HG02763 (cell line): Measurements from ENCODE around the gene STX8.

Experiments used
- ATAC-seq: cut with Tn5 transposase; IDR thresholded peaks from one replicate; pipeline ENCODE4 v1.9.1; 2021; ENCODE audit warnings: mild to moderate bottlenecking, moderate library complexity; ENCODE audit not compliant: unreplicated experiment

Gene STX8

DNA sequence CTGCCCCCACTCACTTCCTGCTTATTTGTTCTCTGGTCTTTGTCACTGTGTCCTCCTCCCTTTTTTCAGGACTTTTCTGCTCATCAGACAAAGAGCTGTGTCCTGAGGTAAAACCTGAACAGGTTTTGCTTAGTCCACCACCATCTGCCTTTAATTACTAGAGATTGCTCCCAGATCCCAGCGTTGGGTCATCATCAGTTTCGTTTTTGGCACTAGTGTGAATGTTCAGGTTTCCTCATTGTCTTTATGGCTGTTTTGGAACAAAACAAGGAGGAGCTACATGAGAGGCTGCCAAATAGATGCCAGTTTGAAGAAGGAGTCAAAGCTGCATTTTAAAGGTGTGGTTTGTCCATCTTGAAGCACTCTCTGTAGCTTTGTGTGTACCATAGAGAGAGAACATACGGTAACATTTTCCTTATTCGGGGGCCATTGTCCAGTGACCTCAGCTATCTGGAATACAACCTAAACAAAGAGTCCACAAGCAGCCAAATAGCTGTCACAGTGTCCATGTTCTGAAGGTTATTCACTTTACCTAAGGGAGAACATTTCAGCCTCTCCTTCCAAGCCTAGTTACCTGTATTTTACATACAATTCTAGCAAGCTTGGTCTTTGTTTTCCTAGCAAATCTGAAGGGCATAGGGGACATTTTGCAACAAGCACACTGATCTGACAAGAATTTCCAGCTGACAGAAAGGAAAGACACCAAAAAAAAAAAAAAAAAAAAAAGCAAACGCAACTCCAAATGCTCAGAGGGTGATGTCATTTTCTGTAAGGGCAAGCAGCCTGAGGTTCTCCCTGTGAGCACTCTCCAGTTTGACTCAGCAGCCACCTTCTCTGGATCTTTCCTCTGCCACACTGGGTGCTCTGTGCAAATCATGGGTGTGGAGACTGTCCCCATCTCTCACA lies 358.2 kb downstream of the STX8 start:
- ATAC-seq, result no peak

DNA sequence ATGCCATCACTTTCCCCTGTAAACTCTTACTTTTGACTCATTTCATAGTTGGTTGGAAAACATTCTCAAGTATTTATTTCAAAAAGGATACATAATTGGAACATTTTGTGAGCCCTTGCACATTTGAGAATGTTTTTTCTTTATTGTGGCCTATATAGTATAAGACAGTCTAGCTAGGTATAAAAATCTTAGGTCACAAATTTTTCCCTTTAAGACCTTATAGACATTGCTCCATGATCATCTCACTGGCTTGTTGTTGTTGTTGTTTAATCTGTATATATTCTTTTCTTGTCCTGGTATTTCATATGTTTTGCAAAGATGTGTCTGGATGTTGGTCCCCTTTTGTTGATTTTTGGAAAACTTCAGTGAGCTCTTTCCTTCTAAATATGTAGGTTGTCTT lies 360.2 kb downstream of the STX8 start:
- ATAC-seq, result no peak

DNA sequence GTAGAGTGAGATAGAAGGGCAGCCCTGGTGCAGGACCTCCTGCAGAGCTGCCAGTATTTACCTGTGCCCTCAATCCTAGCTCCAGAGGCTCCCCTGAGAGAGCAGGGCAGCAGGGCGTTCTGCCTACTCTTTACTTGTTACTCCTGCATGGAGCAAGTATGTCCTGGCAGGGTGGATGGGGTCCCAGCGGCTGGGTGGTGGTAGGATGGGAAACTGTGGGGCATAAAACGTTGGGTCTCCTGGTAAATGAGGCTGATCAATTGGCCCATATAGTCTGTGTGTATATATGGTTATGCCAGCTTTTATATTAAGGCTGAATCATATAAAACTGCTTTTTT lies 362.3 kb downstream of the STX8 start:
- no peak for ATAC-seq

DNA sequence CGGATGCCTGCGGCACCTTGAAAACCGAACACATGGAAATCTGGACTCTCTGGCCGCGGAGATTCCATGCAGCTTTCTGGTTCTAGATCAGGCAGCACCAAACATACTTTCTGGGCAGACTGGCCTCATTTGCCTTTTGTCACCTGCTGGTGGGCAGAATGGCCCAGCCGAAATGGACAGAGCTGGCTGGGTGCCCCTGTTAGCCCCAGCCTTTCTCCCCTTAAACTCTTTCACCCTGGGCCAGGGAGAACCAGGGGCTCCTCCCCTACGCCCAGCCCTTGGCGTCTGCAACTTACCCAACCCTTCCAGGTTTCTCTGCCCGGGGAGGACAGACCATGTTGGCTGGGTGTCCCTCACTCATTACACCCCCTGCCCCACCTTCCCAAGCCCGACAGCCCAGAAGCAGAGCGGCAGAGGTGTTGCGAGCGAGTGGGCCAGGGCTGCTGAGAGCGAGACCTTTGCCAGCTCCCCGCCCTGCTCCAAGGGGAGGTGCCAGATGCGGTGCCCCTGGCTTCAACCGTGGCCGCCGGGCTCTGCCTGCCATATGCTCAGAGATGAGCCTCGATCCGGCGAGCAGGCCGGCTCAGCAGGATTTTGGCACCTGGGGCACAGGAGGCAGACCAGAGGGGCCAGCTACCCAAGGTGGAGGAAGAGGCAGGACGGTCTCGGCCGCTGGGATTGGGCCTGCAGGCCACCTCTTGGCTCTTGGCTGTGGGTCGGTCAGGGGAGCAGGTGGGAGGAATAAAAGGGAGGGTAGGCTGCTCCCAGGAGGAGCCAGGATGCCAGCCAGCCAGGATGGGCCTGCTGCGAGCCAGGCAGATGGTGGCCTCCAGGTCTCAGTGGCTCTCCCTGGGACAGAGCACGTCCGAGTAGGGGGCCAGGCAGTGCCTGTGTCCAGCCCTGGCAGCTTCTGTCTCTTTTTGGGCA lies 363.0 kb downstream of the STX8 start:
- no peak for ATAC-seq

DNA sequence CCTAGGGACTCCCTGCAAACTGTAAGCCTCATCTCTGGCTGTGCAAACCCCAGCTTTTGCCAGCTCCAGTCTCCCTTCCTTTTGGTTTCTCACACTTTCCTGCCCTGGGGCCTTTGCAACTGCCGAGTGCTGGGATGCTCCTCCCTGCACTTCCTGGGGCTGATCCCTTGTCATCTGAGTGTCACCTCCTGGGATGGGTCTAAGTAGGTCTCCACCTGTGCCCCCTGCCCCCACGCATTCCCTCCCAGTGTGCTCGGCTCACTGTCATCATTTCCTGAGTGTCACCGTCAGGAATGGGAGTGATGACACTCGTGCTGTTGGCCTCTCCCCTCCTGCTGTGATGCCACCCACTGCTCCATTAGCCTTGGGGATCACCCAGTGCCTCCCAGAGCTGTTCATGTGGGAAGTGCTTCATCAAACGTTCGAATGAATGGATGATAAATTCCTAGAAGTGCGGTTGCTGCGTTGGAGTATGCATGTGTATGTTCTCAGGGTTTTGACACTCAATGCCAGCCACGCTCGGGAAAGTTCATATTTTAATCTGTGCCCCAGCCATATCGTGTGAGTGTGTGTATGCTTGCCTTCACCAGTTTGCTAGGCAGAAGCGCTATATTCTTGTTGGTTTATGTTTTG lies 364.4 kb downstream of the STX8 start:
- ATAC-seq, result no peak

DNA sequence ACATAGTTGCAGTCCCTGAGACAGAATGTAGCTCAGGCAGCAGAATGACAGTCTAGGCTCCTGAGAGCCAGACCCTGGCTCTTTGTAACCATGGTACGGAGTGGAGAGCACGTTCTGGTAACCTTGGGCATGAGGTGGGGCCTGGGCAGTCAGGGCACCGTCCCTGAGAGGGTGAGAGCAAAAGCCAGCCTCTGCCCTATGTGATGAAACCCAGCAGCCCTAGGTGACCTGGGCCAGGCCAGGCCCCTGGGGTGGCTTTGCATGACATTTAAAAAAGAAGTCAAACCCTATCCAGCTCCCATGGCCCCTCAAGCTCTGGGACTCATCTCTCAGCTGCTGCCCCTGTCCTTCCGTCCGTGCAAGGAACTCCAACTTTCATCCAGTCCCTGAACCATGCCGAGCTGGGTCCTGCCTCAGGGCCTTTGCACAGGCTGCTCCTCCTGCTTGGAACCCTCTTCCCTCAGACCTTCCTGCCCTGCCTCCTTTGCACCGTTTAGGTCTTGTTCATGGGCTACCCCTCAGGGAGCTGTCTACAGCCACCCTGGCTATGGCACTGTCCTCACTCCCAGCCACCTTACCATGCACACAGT lies 365.7 kb downstream of the STX8 start:
- no peak for ATAC-seq

DNA sequence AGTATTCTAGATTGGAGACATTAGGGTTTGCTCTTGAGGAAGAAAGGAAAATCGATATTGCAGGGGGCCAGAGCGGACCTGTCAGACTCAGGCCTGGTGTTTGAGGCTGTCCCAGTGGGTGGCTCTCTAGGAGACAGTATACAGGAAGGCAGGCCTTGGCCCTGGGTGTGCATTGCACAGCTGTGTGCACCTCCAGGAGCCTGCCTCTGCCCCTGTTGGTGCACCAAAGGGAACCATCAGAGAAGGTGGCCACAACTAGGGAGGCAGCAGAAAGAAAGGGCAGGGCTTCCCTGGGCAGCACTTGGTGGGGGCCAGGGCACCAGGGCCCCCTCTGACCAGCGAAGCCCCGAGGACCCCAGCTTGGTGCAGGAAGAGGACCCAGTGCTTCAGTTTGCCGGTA lies 366.3 kb downstream of the STX8 start:
- ATAC-seq, result no peak

DNA sequence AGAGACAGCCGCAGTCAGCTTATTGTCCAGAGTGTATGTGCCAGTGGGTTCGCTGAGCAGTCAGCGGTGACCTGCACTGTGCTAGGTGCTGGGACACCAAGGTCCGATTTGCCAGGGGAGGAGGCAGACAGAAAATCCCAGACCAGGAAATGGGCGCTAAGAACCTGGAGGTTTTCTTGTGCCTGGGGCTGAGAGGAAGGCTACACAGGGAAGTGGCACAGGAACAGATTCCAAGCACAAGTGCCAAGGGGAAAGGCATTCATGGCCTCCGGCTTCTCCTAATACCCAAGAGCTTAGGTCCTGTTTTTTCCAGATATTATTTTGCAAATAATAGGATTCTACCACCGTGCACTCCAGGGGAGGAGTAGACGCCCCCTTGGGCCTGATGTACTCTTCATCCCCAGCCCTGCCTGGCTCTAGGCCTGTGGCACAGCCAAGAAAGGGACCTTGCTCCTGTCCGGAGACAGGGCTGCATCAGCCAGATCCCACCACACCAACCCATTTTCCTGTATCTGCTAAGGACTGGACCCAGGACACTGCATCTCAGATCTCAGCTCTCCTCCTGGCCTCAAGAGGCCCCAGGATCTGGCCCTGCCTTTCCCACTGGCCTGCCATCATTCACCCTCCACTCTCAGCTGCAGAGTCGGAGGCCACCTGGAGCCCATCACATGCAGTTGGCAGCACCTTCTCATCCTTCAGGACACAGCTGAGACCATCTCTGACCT lies 367.1 kb downstream of the STX8 start:
- ATAC-seq, result no peak

DNA sequence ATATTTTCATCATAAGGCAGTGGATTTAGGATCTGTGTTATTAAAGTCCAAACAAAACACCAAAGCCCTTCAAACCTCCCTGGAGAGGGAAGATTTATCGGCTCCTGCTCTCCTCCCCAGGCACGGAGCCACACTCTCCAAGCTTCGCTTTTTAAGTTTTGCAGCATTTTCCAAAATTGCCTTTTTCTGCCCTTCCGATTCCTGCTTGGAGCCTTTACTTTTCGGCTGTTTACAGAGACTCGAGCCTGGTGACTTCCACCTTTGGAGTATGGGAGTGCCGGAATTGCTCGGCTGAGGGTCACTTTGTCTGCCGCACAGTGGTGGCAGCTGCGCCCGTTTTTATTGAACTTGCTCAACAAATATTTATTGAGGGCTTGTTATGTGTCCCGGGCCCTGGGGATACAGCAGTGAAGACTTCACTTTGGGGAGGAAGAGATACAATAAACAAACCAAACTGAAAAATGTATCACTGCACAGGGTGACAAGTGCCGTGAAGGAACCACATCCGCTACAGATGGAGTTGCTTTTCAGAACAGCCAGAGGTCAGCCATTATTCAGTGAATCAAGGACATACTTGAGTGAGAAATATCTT lies 368.8 kb downstream of the STX8 start:
- ATAC-seq, result no peak

DNA sequence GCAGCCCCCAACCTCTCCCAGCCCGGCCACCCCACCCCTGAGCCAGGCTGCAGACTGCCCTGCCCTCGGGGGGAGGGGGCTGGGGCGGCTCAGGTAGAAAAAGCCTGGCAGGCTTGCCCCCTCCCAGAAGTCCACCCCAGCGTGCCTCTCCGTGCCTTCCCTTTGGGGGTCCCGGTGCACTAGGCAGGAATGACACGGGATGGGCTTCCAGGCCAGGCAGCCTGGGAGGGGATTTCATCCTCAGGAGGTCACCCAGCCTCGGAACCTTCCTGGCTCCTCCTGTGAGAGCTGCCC lies 369.3 kb downstream of the STX8 start:
- no peak for ATAC-seq

DNA sequence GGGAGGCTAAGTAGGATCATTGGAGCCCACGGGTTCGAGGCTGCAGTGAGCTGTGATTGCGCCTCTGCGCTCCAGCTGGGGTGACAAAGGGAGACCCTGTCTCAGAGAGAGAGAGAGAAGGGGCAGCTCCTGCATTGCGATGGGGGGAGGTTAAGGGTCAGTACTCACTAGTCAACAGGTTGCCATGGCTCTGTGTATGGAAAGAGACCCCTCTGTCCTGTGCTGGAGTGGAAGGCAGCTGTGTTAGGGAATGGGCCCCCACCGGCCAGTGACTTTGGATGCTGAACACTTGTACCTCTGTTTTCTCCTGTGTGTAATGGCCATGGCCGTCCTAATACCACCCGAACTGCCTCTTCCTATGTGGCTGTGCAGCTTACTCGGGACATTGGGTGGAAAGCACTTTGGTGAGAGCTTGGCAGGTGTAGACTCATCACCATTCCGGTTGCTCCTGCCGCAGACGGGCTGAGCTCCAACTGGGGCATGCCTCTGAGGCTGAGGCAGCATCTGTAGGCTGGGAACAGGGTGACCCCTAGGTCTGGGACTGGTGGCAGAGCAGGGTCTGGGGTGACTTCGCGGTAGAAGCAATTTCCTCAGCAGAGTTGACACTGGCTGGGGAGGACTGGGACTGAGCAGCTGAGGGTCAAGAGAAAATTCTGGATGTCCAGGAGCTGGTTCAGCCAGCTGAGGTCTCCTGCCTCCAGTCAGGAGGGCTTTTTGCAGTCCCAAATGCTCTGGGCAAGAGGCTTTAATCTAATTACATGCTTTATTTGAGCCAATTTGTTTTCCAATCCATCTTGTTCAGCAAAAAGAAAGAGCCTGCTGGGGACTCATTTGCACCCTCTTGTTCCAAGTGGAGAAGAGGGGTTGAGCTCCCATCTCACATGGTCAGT lies 369.9 kb downstream of the STX8 start:
- no peak for ATAC-seq

DNA sequence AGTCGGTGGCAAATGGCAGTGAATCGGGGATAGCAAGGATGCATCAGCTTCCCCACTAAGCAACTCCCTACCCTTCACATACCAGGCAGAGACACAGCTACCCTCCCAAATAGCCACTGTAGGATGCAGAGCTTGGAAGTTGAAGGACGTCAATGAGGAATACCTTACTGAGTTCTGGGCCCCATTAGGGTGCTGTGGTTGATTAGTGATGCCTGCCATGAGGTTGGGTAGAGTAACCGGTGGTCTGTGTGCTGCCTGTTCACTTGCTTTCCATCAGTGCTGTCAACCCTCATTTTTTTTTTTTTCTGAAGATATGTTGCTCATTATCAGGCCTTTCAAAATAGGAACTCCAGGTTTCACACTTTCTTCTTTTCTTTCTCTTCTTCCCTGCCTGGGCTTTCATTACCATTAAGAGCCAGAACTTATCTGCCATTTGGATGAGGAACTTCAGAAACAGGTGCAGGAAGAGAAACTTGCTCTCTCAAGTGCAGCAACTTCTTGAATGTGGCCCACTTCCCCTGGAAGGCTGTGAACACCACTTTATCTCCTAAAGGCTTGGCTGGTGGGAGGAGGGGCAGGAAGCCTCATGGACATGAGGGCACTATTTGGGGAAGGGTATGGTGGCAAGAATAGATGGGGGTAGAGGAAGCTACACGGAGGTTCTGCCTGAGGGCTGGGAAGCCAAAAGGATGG lies 370.8 kb downstream of the STX8 start:
- ATAC-seq, result no peak

DNA sequence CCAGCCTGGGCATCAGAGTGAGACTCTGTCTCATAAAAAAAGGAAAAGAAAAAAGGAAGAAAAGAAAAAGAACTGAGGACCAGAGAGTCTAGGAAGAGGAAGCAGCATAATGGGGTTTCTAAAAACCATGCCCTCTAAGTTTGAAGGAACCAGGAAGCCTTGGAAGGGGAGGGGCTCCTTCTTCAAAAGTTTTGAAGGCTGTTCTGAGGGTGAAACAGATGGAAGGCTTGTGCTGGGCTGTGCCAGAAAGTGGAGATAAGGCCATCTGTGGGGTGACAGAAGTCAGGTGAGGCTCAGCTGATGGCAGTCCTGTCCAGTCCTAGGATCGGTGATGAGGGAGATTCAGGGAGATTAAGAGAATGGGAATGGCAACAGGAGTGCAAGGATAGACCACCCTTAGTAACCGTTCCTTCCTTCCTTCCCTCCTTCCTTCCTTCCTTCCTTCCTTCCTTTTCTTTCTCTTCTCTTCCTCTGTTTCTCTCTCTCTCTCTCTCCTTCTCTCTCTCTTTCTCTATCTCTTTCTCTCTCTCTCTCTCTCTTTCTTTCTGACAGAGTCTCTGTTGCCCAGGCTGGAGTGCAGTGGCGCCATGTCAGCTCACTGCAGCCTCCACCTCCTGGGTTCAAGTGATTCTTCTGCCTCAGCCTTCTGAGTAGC lies 371.7 kb downstream of the STX8 start:
- ATAC-seq, result no peak

DNA sequence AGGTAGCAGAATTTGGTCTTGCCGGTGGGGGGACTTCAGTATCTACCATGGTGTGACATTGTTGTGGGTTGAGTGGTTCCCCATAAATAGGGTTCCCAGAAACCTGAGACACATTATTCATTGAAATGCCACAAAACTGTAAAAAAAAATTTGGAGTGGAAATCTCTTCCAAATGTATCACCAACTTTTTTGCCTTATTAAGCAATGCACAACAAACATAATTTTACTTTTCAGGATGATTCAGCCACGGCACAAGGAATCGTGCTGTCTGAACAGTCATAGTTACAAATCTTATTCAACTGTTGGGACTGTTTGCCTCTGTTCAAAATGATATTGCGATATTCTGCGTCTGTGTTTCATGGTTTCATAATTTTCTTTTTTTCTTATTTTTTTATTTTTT lies 373.1 kb downstream of the STX8 start:
- no peak for ATAC-seq

DNA sequence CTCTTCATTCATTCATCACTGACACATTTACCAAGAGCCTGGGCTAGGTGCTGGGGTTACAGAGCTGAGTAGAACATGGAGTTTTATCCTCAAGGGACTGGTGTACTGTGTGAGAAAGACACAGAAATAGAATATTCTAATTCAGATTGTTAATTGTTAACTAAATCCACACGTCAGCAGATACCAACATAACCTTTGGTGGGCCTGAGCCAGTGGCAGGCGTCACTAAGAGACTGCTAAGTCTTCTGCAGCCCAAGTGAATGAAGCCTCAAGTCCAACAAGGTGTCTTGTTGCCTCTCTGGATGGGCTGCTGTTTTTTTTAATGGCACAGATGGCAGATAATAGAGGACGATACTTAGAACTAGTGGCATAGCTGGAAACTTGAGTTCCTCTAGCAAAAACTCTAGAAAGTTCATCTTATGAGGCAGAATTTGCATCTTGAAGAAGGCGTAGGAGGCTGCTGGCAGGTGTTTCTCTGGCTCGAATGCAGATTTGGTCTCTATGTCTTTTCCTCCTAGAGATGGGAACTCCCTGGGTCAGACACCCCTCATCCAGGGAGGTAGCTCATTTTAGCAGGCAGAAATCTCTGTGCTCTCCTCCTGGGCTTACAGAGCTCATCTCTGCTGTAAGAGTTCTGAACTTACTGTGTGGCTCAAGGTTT lies 374.8 kb downstream of the STX8 start:
- ATAC-seq, result peak; percentile 70
